ENCODE measurements around the gene PTGER2.
A peak's percentile ranks its signal among the peaks of the same experiment; 100 is the strongest.

Gene PTGER2

DNA sequence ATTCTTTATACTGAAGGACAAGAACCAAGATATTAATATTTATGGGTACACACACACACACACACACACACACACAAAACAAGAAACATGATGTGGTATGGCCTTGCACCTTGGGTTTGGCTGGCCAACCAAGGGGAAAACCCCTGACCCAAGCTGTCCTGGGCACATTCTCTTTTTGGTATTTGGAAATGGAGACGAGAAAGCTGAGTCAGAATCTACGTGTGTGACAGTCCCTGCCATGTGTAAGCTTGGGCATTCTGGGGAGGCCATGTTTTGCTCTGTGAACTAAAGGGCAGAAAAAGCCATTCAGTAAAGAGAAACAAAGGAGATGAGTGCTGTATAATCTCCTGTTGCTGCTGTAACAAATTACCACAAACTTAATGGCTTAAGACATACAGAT, 35.6 kb downstream of the PTGER2 start:
- TF ChIP-seq, protein P1, sequence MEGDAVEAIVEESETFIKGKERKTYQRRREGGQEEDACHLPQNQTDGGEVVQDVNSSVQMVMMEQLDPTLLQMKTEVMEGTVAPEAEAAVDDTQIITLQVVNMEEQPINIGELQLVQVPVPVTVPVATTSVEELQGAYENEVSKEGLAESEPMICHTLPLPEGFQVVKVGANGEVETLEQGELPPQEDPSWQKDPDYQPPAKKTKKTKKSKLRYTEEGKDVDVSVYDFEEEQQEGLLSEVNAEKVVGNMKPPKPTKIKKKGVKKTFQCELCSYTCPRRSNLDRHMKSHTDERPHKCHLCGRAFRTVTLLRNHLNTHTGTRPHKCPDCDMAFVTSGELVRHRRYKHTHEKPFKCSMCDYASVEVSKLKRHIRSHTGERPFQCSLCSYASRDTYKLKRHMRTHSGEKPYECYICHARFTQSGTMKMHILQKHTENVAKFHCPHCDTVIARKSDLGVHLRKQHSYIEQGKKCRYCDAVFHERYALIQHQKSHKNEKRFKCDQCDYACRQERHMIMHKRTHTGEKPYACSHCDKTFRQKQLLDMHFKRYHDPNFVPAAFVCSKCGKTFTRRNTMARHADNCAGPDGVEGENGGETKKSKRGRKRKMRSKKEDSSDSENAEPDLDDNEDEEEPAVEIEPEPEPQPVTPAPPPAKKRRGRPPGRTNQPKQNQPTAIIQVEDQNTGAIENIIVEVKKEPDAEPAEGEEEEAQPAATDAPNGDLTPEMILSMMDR (IDR thresholded peaks at IDR 0.05; ENCODE audit: low read depth, low read length) = no peak

DNA sequence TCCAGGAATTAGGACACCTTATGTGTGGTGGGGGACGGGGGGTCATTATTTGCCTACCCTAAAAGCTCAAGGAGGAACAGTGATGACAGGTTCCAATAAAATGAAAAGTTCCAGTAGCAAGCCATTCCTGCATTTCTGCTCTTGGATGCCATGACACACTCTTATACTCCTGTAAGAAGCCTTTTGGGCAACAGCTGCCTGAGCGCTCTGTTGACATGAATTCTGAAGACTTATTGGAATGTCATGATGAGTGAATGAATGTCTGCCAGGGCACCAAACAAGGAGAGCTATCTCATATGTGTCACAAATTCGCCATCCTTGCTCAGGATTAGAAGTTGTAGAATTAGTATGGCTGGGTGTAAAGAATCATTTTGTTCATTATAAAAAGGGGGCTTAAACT, 36.3 kb downstream of the PTGER2 start:
- DNase-seq = no peak
- no peaks in the 10 kb centered on the region for H3K9me3 ChIP-seq
- no peak overlapping the region for H3K4me3 ChIP-seq (ENCODE audit: low read depth, low read length)
- TF ChIP-seq, protein P1 (IDR thresholded peaks at IDR 0.05; ENCODE audit: low read depth, low read length) = no peak
- peaks cover 12% of the 10 kb centered on the region for H3K4me1 ChIP-seq
- H3K27me3 ChIP-seq = no peaks in the 10 kb centered on the region
- H3K36me3 ChIP-seq = no peaks in the 10 kb centered on the region

More for the DNA sequence above, 35.6 kb downstream of the PTGER2 start:
- Histone ChIP-seq H3K4me1 (peaks cover 12% of the 10 kb centered on the region), H3K4me3 (ENCODE audit: low read depth, low read length) (no peak overlapping the region), H3K9me3 (no peaks in the 10 kb centered on the region), H3K27me3 (no peaks in the 10 kb centered on the region), H3K36me3 (no peaks in the 10 kb centered on the region)
- no peak for DNase-seq

DNA sequence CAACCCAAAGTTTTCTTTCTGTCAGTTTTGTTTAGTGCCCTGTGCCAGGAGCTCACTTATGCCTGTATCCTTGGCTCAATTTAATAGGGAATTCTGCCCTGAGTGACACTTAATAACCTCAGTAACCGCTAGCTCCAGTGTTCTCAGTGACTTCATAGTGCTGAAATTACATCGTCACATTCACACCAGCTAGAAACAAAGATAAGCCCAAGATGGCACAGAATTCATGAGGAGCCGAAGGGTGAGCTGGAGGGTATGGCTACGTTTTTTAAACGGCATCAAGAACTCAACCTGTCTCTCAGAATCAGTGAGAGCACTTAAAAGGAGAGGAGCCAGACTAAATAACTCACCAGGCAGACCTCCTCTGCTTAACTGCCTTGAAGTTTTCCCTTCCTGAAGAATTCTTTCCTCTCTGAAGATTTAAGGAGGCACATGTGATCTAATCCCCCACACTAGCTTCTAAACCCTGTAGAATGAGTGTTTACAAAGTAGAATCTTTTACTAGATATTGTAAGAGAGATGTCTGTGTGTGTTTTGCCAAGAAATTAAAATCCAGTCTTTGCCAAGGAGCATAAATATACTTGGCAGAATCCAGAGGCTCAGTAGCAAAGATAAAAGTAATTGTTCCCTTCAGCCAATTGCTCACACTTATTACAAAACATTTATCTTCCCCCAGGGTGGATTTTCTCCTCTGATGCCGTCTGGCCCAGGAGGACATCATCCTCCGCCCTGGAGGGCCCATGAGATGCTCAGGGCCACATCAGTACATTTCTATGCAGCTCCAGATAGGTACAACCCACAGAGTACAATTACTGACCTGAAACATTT, 37.3 kb downstream of the PTGER2 start:
- TF ChIP-seq, protein P1 (IDR thresholded peaks at IDR 0.05; ENCODE audit: low read depth, low read length) = no peak
- Histone ChIP-seq H3K36me3 (no peaks in the 10 kb centered on the region), H3K9me3 (no peaks in the 10 kb centered on the region), H3K4me3 (ENCODE audit: low read depth, low read length) (no peak overlapping the region), H3K4me1 (peaks cover 12% of the 10 kb centered on the region), H3K27me3 (no peaks in the 10 kb centered on the region)
- peak; percentile 47 for DNase-seq

DNA sequence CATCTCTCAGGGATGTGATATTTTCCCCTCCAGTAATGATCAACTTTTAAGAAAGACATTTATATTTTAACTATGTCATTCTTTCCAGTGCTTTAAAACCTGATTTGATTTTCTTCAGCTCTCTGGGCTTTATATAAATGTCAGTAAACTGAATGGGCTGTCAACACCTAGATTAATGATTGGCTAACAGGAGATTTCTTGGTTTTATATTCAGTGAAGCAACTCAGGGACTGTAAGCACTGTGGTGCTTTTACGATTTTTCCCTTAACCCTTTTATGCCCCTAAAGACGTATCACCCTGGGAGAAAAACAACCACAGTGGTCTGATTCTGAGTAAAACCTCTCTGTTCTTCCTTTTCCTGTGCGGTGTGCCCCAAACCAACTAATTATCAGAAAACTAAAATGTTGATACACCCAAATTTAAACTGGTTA, 38.0 kb downstream of the PTGER2 start:
- TF ChIP-seq, protein P1 (IDR thresholded peaks at IDR 0.05; ENCODE audit: low read depth, low read length) = no peak

DNA sequence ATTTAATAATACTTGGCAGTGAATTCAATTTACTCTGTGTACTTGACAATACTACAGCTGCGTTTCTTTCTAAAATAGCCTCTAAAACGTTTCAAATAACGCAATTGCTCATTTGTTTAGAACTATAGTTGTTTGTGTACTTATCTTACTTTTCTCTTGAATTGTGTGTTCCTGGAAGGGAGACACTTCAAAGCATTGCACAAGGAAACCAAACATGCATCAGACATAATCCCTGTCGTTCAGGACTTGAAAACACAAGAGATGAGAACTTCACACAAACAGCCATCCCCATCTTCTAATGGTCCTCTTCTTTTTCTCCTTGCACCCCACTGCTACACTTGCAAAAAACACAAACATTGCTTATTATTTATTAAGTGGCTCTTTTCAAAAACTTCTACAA, 38.5 kb downstream of the PTGER2 start:
- TF ChIP-seq, protein P1 (IDR thresholded peaks at IDR 0.05; ENCODE audit: low read depth, low read length) = no peak
- H3K4me3 ChIP-seq (ENCODE audit: low read depth, low read length) = no peak overlapping the region
- DNase-seq = no peak
- no peaks in the 10 kb centered on the region for H3K27me3 ChIP-seq
- H3K4me1 ChIP-seq = peaks cover 12% of the 10 kb centered on the region
- no peaks in the 10 kb centered on the region for H3K36me3 ChIP-seq
- no peaks in the 10 kb centered on the region for H3K9me3 ChIP-seq

More for the DNA sequence above, 38.0 kb downstream of the PTGER2 start:
- Histone ChIP-seq H3K36me3 (no peaks in the 10 kb centered on the region), H3K9me3 (no peaks in the 10 kb centered on the region), H3K4me1 (peaks cover 12% of the 10 kb centered on the region), H3K27me3 (no peaks in the 10 kb centered on the region), H3K4me3 (ENCODE audit: low read depth, low read length) (no peak overlapping the region)
- no peak for DNase-seq

DNA sequence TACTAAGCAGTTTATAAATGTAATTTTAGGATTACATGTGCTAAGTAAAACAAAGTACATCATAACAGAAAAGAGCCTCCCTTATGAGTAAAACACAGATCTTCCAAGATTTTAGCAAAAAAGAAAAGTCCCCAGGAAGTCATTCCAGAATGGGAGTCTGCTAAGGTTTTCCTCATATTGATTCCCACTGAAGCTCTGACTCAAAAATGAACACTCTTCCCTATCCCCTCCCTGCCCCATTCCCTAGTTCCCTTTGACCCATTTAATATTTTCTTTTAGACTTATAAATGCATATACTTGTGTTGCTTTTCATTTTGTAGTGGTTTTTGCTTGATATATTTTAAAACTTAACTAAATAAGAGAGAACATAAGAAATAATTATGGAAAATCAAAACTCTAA, 40.1 kb downstream of the PTGER2 start:
- H3K27me3 ChIP-seq = no peaks in the 10 kb centered on the region
- no peak for DNase-seq
- H3K4me3 ChIP-seq (ENCODE audit: low read depth, low read length) = no peak overlapping the region
- no peaks in the 10 kb centered on the region for H3K36me3 ChIP-seq
- TF ChIP-seq, protein P1 (IDR thresholded peaks at IDR 0.05; ENCODE audit: low read depth, low read length) = no peak
- peaks cover 16% of the 10 kb centered on the region for H3K4me1 ChIP-seq
- no peaks in the 10 kb centered on the region for H3K9me3 ChIP-seq
